ENCODE measurements around the gene DYSF.
"Not testable (repeated sequence)": the region's sequence is repeated elsewhere in the genome, so short reads cannot be mapped to it uniquely, and the experiment has no call there.

DYSF gene

GRCh38 chr2:71453404-71454220 lies at the start of gene DYSF:
Gene DYSF, plus strand, starts transcription at chr2:71453561.
- no peak for TF ChIP-seq CTCF (IDR thresholded peaks at IDR 0.05; ENCODE audit: low read length, missing control alignments)
- DNase-seq (ENCODE audit: low read depth) = peak; percentile 47

GRCh38 chr2:71409611-71410010 lies 43.8 kb upstream of the DYSF start:
- no peak for TF ChIP-seq CTCF (IDR thresholded peaks at IDR 0.05; ENCODE audit: low read length, missing control alignments)
- DNase-seq (ENCODE audit: low read depth) = no peak
- no peak overlapping the region for H3K4me3 ChIP-seq (replicated peaks; ENCODE audit: low read depth, low read length)

More at GRCh38 chr2:71453404-71454220, at the start of gene DYSF:
- H3K4me3 ChIP-seq (replicated peaks; ENCODE audit: low read depth, low read length) = peak within 1 kb of the TSS; percentile 56

- no peak for DNase-seq (ENCODE audit: low read depth)
- TF ChIP-seq CTCF (IDR thresholded peaks at IDR 0.05; ENCODE audit: low read length, missing control alignments) = no peak
- no peak overlapping the region for H3K4me3 ChIP-seq (replicated peaks; ENCODE audit: low read depth, low read length)
Observed at GRCh38 chr2:71410696-71411095, 42.7 kb upstream of the DYSF start.

- DNase-seq (ENCODE audit: low read depth); H3K4me3 ChIP-seq (replicated peaks; ENCODE audit: low read depth, low read length): not testable (repeated sequence)
Observed at GRCh38 chr2:71416866-71417265, 36.5 kb upstream of the DYSF start.

- TF ChIP-seq CTCF (IDR thresholded peaks at IDR 0.05; ENCODE audit: low read length, missing control alignments) = no peak
- no peak overlapping the region for H3K4me3 ChIP-seq (replicated peaks; ENCODE audit: low read depth, low read length)
- DNase-seq (ENCODE audit: low read depth) = no peak
Observed at GRCh38 chr2:71417300-71418202, 35.8 kb upstream of the DYSF start.

- no peak overlapping the region for H3K4me3 ChIP-seq (replicated peaks; ENCODE audit: low read depth, low read length)
- no peak for DNase-seq (ENCODE audit: low read depth)
- no peak for TF ChIP-seq CTCF (IDR thresholded peaks at IDR 0.05; ENCODE audit: low read length, missing control alignments)
Observed at GRCh38 chr2:71419145-71419544, 34.2 kb upstream of the DYSF start.

GRCh38 chr2:71419976-71420375 lies 33.4 kb upstream of the DYSF start:
- no peak for DNase-seq (ENCODE audit: low read depth)
- TF ChIP-seq CTCF (IDR thresholded peaks at IDR 0.05; ENCODE audit: low read length, missing control alignments) = no peak

More at GRCh38 chr2:71419976-71420375, 33.4 kb upstream of the DYSF start:
- H3K4me3 ChIP-seq (replicated peaks; ENCODE audit: low read depth, low read length) = no peak overlapping the region
